ENCODE data around the gene FAM111B.

DNA sequence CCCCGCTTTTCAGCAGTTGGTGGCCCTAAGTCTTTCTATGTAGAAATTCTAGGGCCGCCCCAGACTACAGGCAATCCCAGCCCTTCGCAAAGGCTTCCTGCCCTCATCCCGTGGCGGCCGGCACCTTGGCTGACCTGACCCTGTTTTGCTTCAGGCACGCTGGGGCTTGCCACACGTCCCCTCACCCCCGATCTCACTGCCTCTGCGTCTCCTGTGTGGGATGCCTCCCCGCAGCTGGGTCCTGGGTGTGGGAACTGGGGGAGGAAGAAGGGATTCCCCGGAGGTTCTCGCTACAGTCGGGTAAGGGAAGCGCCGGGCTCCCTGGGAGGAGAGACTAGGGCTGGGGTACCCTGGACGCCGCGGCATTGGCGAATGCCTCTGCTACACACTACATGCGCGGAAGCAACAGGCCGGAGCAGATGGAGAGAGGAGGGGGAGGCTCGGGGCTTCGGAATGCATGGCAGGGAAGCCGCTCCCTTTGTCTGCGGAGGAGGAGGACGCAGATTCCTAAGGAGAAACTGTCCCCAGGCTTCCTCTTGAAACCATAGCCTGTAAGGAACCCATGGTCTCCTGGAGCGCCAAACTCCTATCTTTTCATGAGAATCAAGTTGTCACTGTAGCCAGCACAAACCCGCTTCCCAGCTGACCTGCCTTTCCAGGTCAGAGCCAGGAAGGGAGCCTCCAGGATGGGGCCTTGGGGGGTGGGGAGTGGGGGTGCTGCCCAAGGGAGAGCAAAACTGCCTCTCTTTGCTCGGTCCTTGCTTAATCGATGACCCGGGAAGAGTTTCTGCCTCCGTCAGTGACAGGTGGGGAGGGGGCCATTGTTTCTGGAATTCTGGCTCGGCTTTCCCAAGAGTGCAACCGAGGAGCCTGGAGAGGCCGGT, 66.3 kb downstream of the FAM111B start:
- TF ChIP-seq, protein P1, sequence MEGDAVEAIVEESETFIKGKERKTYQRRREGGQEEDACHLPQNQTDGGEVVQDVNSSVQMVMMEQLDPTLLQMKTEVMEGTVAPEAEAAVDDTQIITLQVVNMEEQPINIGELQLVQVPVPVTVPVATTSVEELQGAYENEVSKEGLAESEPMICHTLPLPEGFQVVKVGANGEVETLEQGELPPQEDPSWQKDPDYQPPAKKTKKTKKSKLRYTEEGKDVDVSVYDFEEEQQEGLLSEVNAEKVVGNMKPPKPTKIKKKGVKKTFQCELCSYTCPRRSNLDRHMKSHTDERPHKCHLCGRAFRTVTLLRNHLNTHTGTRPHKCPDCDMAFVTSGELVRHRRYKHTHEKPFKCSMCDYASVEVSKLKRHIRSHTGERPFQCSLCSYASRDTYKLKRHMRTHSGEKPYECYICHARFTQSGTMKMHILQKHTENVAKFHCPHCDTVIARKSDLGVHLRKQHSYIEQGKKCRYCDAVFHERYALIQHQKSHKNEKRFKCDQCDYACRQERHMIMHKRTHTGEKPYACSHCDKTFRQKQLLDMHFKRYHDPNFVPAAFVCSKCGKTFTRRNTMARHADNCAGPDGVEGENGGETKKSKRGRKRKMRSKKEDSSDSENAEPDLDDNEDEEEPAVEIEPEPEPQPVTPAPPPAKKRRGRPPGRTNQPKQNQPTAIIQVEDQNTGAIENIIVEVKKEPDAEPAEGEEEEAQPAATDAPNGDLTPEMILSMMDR (IDR thresholded peaks at IDR 0.05) = no peak
- TF ChIP-seq POLR2A (IDR thresholded peaks at IDR 0.05) = no peak

Data from testis (tissue), 2 donors.